Liver (tissue), 9 donors: Measurements from ENCODE around the gene LSM2. TPM values are rescaled to one million over a fixed set of nuclear protein-coding genes. Genes with fewer than 3 reads are reported as not detected.

Experiments
- DNase-seq: peaks from one replicate; pipeline ENCODE4 v3.0.0-alpha.2; 2017; ENCODE audit warnings: low spot score
- H3K27ac ChIP-seq, 2 donors: one replicate each; pipeline ENCODE4 v1.7.0; 2013; ENCODE audit warnings: inconsistent platforms in 2 of 2, low read length in 2 of 2, control low read depth in 1 of 2, low read depth in 1 of 2, mild to moderate bottlenecking in 1 of 2
- H3K27me3 ChIP-seq, 4 donors: one replicate each; pipeline versions ENCODE4 v1.6.1 to v1.7.0; 2013; ENCODE audit warnings: low read length in 3 of 4, inconsistent platforms in 1 of 4, mild to moderate bottlenecking in 1 of 4, moderate library complexity in 1 of 4; ENCODE audit not compliant: control insufficient read depth in 4 of 4, insufficient read depth in 4 of 4
- H3K36me3 ChIP-seq, 4 donors: one replicate each; pipeline versions ENCODE4 v1.6.1 to v1.7.0; 2013; ENCODE audit warnings: low read length in 3 of 4, mild to moderate bottlenecking in 3 of 4, low read depth in 1 of 4, moderate library complexity in 1 of 4; ENCODE audit not compliant: control insufficient read depth in 4 of 4, insufficient read depth in 3 of 4
- H3K4me1 ChIP-seq, 4 donors: one replicate each; pipeline versions ENCODE4 v1.6.1 to v1.7.0; 2013; ENCODE audit warnings: low read length in 3 of 4, mild to moderate bottlenecking in 3 of 4, moderate library complexity in 1 of 4; ENCODE audit not compliant: control insufficient read depth in 4 of 4, insufficient read depth in 4 of 4
- H3K4me3 ChIP-seq, 3 donors: one replicate each; pipeline versions ENCODE4 v1.6.1 to v1.7.0; 2013; ENCODE audit warnings: low read length in 3 of 3, control low read depth in 1 of 3, low read depth in 1 of 3, mild to moderate bottlenecking in 1 of 3
- H3K9ac ChIP-seq, 2 donors: one replicate each; pipeline ENCODE4 v1.7.0; 2013; ENCODE audit warnings: low read length in 2 of 2, mild to moderate bottlenecking in 2 of 2, moderate library complexity in 2 of 2, control low read depth in 1 of 2, low read depth in 1 of 2
- H3K9me3 ChIP-seq, 4 donors: one replicate each; pipeline versions ENCODE4 v1.6.1 to v1.7.0; 2013; ENCODE audit warnings: low read length in 3 of 4; ENCODE audit not compliant: control insufficient read depth in 4 of 4
- ATF3 ChIP-seq: IDR thresholded peaks from 2 replicates; pipeline ENCODE4 v1.6.1; 2016; ENCODE audit warnings: antibody characterized with exemption
- EGR1 ChIP-seq, 2 donors: IDR thresholded peaks; 2 replicates each; pipeline ENCODE4 v1.6.1; 2016 to 2018; ENCODE audit warnings: antibody characterized with exemption in 2 of 2, low read depth in 2 of 2
- FOXA1 ChIP-seq: IDR thresholded peaks from 2 replicates; pipeline ENCODE4 v1.6.1; 2016; ENCODE audit warnings: antibody characterized with exemption
- FOXA2 ChIP-seq: IDR thresholded peaks from 2 replicates; pipeline ENCODE4 v1.6.1; 2016; ENCODE audit warnings: antibody characterized with exemption
- GABPA ChIP-seq, 2 donors: IDR thresholded peaks in 1 of 2; conservative IDR thresholded peaks in 1 of 2; 2 replicates each; pipeline ENCODE4 v1.6.1; 2016; ENCODE audit warnings: antibody characterized with exemption in 2 of 2, mild to moderate bottlenecking in 1 of 2, moderate library complexity in 1 of 2
- HNF4A ChIP-seq, 2 donors: conservative IDR thresholded peaks; 2 replicates each; pipeline ENCODE4 v1.6.1; 2016; ENCODE audit warnings: antibody characterized with exemption in 2 of 2, mild to moderate bottlenecking in 2 of 2
- HNF4G ChIP-seq: IDR thresholded peaks from 2 replicates; pipeline ENCODE4 v1.6.1; 2016; ENCODE audit warnings: antibody characterized with exemption
- MAX ChIP-seq: IDR thresholded peaks from 2 replicates; pipeline ENCODE4 v1.6.1; 2016; ENCODE audit warnings: antibody characterized with exemption
- NR2F2 ChIP-seq: IDR thresholded peaks from 2 replicates; pipeline ENCODE4 v1.6.1; 2016; ENCODE audit warnings: antibody characterized with exemption
- RAD21 ChIP-seq, 2 donors: IDR thresholded peaks; 2 replicates each; pipeline ENCODE4 v1.6.1; 2016; ENCODE audit warnings: antibody characterized with exemption in 2 of 2, mild to moderate bottlenecking in 2 of 2
- RXRA ChIP-seq, 2 donors: IDR thresholded peaks; 2 replicates each; pipeline ENCODE4 v1.6.1; 2017 to 2018; ENCODE audit warnings: antibody characterized with exemption in 2 of 2, mild to moderate bottlenecking in 1 of 2
- SP1 ChIP-seq: IDR thresholded peaks from 2 replicates; pipeline ENCODE4 v1.6.1; 2018; ENCODE audit warnings: antibody characterized with exemption, mild to moderate bottlenecking
- TAF1 ChIP-seq: conservative IDR thresholded peaks from 2 replicates; pipeline ENCODE4 v1.6.1; 2016; ENCODE audit warnings: antibody characterized with exemption, mild to moderate bottlenecking
- YY1 ChIP-seq: IDR thresholded peaks from 2 replicates; pipeline ENCODE4 v1.6.1; 2016; ENCODE audit warnings: antibody characterized with exemption, mild to moderate bottlenecking
- ZBTB33 ChIP-seq: IDR thresholded peaks from 2 replicates; pipeline ENCODE4 v1.6.1; 2016; ENCODE audit warnings: antibody characterized with exemption
- WGBS: extraction: QIAGEN DNeasy Blood & Tissue Kit; methylation state at CpG from one replicate; pipeline ENCODE4 v1.1.7; 2013; 5-methylcytosine and 5-hydroxymethylcytosine counted together
- polyA plus RNA-seq, 2 donors: library from polyadenylated mRNA; stranded (reverse) in 1 of 2; unstranded in 1 of 2; fragments of 200-250 nt in 1 of 2; fragments of >200 nt in 1 of 2; fragmentation: Nextera tagmentation in 1 of 2; extraction: Ambion mirVana in 1 of 2; gene quantifications; one replicate each; pipeline versions ENCODE4 v1.2.1 to v1.2.3, GENCODE V29; 2013 to 2015
- total RNA-seq, 2 donors: library from RNA; depleted of rRNA; stranded (reverse); fragments of >200 nt; gene quantifications; one replicate each; pipeline ENCODE4 v1.2.3, GENCODE V29; 2014
- TF ChIP-seq, protein P1 (sequence below): IDR thresholded peaks from 2 replicates; pipeline ENCODE4 v1.6.1; 2016; ENCODE audit warnings: antibody characterized with exemption, mild to moderate bottlenecking
- TF ChIP-seq, protein P2 (sequence below): fragments of 150-350 bp; IDR thresholded peaks from 2 replicates; pipeline ENCODE4 v1.5.1; 2017; ENCODE audit warnings: improper control_type of control experiment, low read depth, low read length; ENCODE audit not compliant: missing input control
- donor health status: healthy.
- donor health status: healthy.
- donor health status: healthy.
- donor health status: healthy.
- donor health status: healthy.

Gene LSM2
- total and polyA plus RNA-seq, 4 donors: 7.3 to 18.7 (median 15.5) TPM

DNA sequence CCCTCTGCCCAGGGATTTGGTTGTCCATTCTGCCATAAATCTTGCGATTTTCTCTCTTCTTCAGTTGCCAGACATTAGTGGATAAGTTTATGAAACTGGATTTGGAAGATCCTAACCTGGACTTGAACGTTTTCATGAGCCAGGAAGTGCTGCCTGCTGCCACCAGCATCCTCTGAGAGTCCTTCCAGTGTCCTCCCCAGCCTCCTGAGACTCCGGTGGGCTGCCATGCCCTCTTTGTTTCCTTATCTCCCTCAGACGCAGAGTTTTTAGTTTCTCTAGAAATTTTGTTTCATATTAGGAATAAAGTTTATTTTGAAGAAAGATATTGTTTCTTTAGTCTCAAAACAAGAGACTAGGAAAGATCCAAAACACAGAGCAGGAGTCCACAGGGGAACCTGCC lies 44.4 kb downstream of the LSM2 start, which contains the start of gene SAPCD1:
Gene SAPCD1, plus strand, starts transcription at position 301 of the 400 bp plus-strand sequence. CDS start 399 bp downstream, outside the sequence.
- H3K4me1 ChIP-seq: no peaks in the 10 kb centered on the region
- no peak for DNase-seq

GRCh38 chr6:31761343-31761742 lies 45.4 kb downstream of the LSM2 start:
- no peak overlapping the region for H3K4me3 ChIP-seq
- 97% methylated on average over 8 of the region's 8 CpGs for WGBS
- H3K9ac ChIP-seq: no peak overlapping the region
- no peak overlapping the region for H3K27ac ChIP-seq
- H3K4me1 ChIP-seq: no peaks in the 10 kb centered on the region
- DNase-seq: no peak
- H3K9me3 ChIP-seq: no peaks in the 10 kb centered on the region
- no peaks in the 10 kb centered on the region for H3K27me3 ChIP-seq
- no peaks in the 10 kb centered on the region for H3K36me3 ChIP-seq
- TF ChIP-seq FOXA1: no peak
- TF ChIP-seq SP1: no peak
- TF ChIP-seq TAF1: no peak
- TF ChIP-seq RXRA (IDR thresholded peaks at IDR 0.05): no peak
- TF ChIP-seq, protein P1, sequence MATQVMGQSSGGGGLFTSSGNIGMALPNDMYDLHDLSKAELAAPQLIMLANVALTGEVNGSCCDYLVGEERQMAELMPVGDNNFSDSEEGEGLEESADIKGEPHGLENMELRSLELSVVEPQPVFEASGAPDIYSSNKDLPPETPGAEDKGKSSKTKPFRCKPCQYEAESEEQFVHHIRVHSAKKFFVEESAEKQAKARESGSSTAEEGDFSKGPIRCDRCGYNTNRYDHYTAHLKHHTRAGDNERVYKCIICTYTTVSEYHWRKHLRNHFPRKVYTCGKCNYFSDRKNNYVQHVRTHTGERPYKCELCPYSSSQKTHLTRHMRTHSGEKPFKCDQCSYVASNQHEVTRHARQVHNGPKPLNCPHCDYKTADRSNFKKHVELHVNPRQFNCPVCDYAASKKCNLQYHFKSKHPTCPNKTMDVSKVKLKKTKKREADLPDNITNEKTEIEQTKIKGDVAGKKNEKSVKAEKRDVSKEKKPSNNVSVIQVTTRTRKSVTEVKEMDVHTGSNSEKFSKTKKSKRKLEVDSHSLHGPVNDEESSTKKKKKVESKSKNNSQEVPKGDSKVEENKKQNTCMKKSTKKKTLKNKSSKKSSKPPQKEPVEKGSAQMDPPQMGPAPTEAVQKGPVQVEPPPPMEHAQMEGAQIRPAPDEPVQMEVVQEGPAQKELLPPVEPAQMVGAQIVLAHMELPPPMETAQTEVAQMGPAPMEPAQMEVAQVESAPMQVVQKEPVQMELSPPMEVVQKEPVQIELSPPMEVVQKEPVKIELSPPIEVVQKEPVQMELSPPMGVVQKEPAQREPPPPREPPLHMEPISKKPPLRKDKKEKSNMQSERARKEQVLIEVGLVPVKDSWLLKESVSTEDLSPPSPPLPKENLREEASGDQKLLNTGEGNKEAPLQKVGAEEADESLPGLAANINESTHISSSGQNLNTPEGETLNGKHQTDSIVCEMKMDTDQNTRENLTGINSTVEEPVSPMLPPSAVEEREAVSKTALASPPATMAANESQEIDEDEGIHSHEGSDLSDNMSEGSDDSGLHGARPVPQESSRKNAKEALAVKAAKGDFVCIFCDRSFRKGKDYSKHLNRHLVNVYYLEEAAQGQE: no peak
- TF ChIP-seq YY1: no peak
- no peak for TF ChIP-seq ATF3
- no peak for TF ChIP-seq GABPA (IDR thresholded peaks at IDR 0.05 in 1 of 2, conservative IDR thresholded peaks at IDR 0.05 in 1 of 2)
- TF ChIP-seq ZBTB33: no peak
- TF ChIP-seq, protein P2, sequence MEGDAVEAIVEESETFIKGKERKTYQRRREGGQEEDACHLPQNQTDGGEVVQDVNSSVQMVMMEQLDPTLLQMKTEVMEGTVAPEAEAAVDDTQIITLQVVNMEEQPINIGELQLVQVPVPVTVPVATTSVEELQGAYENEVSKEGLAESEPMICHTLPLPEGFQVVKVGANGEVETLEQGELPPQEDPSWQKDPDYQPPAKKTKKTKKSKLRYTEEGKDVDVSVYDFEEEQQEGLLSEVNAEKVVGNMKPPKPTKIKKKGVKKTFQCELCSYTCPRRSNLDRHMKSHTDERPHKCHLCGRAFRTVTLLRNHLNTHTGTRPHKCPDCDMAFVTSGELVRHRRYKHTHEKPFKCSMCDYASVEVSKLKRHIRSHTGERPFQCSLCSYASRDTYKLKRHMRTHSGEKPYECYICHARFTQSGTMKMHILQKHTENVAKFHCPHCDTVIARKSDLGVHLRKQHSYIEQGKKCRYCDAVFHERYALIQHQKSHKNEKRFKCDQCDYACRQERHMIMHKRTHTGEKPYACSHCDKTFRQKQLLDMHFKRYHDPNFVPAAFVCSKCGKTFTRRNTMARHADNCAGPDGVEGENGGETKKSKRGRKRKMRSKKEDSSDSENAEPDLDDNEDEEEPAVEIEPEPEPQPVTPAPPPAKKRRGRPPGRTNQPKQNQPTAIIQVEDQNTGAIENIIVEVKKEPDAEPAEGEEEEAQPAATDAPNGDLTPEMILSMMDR: no peak
- TF ChIP-seq MAX: no peak
- TF ChIP-seq NR2F2: no peak
- no peak for TF ChIP-seq HNF4A (conservative IDR thresholded peaks at IDR 0.05)
- TF ChIP-seq FOXA2: no peak

More for the DNA sequence above, 44.4 kb downstream of the LSM2 start, which contains the start of gene SAPCD1:
- WGBS: 84% methylated on average over 4 of the region's 4 CpGs
- Histone ChIP-seq H3K9me3 (no peaks in the 10 kb centered on the region), H3K27me3 (no peaks in the 10 kb centered on the region), H3K4me3 (no peak within 1 kb of the TSS), H3K27ac (no peak within 1 kb of the TSS), H3K36me3 (no peaks in the 10 kb centered on the region), H3K9ac (no peak within 1 kb of the TSS)
- TF ChIP-seq YY1: no peak
- no peak for TF ChIP-seq NR2F2
- TF ChIP-seq EGR1 (IDR thresholded peaks at IDR 0.05; ENCODE audit: low read depth in 2 of 2): no peak
- TF ChIP-seq GABPA (IDR thresholded peaks at IDR 0.05 in 1 of 2, conservative IDR thresholded peaks at IDR 0.05 in 1 of 2): no peak
- TF ChIP-seq MAX: no peak
- no peak for TF ChIP-seq TAF1
- TF ChIP-seq RAD21 (IDR thresholded peaks at IDR 0.05): no peak
- TF ChIP-seq HNF4G: no peak
- TF ChIP-seq, protein P1: no peak
- no peak for TF ChIP-seq ATF3
